Tongue (tissue), 2 donors: Measurements from ENCODE around the gene FOXI2. TPM values are rescaled to one million over a fixed set of nuclear protein-coding genes. Genes with fewer than 3 reads are reported as not detected.

Experiments
- DNase-seq: peaks from one replicate; pipeline ENCODE4 v3.0.0-alpha.2; 2015
- total RNA-seq: library from RNA; depleted of rRNA; stranded (reverse); fragments of >200 nt; gene quantifications from one replicate; pipeline ENCODE4 v1.2.3, GENCODE V29; 2014

The FOXI2 gene
- not detected for total RNA-seq

DNA sequence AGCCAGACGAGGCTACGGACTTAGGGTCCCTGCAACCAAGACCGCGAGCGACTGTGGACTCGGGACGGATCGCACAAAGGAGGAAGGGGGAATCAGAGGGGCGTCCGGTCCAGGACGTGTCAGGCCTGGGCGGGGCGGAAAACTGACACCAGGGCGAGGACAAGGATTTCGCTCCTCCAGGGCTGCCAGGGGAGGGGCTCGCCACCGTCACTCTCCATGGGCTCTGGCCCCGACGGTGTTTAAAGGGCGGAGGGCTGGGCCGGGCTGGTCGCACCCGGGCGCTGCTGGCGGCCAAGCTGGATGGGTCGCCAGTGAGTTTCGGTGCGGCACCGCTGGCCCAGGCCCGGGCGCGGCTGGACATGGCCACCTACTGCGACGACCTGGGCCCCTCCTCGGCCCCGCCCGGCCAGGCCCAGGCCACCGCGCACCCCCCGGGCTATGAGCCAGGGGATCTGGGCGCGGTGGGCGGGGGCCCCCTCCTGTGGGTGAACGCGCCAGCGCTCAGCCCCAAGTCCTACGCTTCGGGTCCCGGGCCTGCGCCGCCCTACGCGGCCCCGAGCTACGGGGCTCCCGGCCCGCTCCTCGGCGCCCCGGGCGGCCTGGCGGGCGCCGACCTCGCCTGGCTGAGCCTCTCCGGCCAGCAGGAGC is at the start of gene FOXI2:
Gene FOXI2, plus strand, starts transcription at position 271 of the 648 bp plus-strand sequence. Its CDS starts 89 bp downstream, at position 360.
- DNase-seq = peak; percentile 36

DNA sequence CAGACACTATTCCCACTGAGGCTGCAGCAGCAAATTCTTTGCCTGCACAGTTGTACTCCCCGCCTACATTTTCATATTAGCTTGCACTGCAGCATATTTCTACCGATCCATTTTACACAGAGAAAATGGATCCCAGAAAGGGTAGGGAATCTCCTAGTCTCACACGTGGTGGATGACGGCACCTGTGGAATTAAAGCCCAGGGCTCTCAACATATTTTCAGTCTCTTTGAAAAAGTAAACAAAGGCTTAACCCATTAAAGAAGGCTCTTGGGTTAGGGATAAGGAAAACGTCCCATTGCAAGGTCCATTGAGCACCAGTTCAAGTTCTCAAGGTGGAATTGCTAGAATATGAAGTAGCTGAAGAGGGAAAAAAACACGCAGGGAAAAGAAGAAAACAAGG is 49.4 kb upstream of the FOXI2 start:
- no peak for DNase-seq

DNA sequence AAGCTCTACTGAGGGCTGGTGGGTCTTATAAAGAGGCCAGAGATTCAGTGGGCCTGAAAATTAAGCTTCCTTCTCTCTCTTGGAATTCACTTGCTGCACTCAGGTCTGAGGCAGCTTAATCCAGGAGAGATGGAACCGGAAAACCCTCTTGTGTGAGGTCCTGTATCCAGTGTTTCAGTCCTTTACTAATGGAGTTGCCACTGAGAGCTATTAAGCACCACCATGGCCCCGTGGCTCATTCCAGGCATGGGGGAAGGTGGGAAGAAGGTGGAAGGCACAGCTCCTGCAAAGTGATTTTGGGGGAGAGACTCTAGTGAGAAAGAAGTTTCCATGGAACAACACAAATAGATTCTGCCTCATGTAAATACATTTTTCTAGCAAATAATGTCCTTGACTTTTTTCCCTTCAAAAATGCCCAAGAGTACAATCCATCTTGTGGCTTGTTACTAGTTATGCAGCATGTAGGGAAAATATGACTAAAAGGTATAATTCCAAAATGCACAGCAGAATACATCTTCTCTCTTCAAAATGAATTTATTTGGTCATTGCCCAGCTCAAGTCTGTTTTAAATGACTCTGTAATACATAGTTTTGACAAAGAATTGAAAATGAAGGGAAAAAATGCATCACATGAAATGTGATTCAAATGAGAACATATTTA is 46.7 kb upstream of the FOXI2 start:
- no peak for DNase-seq

GRCh38 chr10:127694580-127695193 is 42.3 kb upstream of the FOXI2 start:
- DNase-seq = no peak

DNA sequence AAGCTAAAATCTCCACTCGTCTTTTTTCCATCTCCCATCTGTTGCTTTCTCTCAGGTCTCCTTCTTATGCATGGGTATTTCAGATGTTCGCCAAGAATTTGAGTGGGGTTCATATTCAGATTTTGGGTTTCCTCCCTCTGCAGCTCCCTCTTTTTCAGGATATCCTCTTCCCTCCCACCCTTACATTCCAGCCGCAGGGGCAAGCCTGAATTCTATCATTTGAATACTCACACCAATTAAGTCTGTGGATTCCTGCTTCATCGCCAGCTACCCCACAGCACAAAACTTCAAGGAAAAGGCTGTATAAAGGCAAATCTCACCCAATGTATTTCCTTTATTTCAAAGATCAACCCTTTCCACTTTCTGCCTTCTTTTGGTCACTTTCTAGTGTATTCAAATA is 41.6 kb upstream of the FOXI2 start:
- DNase-seq = no peak

DNA sequence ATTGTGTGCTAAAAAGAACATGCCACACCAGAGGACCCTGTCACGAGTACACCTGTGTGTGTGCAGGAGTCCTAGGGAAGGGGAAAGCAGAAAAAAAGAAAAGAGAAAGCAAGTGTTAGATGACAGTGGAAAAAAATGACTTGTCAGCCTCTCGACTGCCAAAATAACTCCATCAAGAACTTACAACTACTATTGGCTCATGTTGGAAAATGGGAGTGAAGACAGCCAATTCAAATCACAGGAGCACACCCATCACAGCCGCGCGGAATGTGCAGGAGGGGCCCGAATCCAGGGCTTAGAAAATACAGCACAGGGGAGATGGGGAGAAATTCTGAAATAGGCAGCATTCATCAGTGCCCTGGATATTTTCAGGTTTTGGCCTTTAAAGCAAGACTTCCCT is 38.1 kb upstream of the FOXI2 start:
- DNase-seq = peak; percentile 9

DNA sequence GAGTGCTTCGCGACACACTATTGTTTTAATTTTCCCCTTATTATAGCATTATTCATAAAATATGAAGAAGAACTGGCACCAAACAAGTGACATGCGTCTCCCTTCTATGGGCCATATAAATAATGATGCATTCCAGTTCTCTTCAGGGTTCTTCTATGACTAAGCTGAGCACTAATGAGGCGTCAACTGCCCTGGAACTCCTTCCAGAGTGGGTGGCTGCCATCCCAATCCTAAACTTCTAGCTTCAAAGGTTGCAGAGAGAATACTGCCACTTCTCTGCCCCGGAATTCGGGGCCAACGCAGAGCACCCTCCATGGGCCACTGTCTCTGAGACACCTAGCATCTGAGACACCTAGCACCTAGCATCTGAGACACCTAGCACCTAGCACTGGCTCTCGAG is 37.7 kb upstream of the FOXI2 start:
- no peak for DNase-seq

- DNase-seq = no peak
Observed at GRCh38 chr10:127702271-127702670, 34.7 kb upstream of the FOXI2 start.

DNA sequence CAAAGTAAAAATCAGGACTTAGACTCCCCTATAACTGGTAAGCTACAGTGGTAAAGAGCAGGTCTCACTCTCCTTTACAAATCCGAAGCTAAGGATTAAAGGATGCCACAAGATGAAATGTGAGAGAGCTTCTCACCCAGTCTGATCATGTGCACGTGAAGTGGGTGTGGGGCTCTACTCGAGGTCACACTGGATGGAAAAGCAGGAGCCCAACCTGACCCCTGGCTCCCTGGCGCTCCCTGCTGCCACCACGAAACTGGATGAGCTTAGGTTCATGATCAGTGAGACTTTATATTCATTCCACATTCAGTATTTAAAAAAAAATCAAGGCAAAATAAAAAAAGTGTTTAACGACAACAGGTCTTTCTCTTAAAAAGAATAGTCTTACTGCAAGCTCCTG is 21.7 kb upstream of the FOXI2 start:
- DNase-seq = no peak

DNA sequence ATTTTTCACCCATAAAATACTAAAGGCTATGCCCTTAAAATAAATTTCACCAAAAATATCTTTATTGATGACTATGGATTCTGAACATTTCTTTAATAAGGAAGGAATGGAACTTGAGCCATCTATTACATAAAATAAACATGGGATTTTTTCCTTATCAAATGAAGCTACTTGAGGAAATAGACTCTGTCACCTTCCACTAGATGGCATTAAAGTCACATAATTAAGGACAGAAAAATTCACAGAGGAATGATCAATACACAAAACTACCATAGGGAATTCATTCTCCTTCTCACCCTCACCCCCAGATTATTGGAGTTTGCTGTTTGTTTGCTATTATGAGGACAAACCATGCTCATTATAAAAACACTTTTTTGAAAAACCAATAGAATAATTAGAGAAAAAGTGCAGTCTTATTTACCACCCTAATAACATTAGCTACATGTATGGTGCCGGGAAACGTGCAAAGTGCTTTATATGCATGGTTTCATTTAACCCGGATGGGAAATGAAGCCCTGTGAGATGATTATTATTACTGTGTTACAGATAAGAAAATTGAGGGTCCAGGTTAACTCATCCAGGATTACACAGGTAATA is 21.1 kb upstream of the FOXI2 start:
- DNase-seq = peak; percentile 63

- DNase-seq = no peak
Observed at GRCh38 chr10:127720142-127720541, 16.8 kb upstream of the FOXI2 start.

GRCh38 chr10:127720903-127721302 is 16.1 kb upstream of the FOXI2 start:
- DNase-seq = no peak

DNA sequence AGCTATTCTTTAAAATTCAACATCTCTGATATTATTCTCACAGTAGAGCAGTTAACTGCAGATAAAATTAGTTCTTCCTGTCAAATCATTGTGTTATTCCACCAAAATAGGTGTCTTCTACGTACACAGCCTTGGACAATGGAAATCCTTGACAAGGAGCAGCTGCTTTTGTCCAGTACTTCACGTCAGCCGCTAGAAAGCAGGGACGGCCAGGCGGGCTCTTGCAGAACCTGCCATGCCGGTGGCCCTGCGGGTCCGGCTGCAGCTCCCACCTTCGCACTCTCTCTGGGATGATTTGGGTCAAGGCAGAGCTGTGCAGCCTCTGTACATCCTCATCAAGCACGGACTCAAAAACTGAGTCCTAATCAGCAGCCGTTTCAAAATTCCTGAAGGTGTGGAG is 2.2 kb upstream of the FOXI2 start:
- DNase-seq = no peak

GRCh38 chr10:127735156-127735555 is 1.8 kb upstream of the FOXI2 start:
- no peak for DNase-seq

- no peak for DNase-seq
Observed at GRCh38 chr10:127735723-127736221, 1.2 kb upstream of the FOXI2 start.

DNA sequence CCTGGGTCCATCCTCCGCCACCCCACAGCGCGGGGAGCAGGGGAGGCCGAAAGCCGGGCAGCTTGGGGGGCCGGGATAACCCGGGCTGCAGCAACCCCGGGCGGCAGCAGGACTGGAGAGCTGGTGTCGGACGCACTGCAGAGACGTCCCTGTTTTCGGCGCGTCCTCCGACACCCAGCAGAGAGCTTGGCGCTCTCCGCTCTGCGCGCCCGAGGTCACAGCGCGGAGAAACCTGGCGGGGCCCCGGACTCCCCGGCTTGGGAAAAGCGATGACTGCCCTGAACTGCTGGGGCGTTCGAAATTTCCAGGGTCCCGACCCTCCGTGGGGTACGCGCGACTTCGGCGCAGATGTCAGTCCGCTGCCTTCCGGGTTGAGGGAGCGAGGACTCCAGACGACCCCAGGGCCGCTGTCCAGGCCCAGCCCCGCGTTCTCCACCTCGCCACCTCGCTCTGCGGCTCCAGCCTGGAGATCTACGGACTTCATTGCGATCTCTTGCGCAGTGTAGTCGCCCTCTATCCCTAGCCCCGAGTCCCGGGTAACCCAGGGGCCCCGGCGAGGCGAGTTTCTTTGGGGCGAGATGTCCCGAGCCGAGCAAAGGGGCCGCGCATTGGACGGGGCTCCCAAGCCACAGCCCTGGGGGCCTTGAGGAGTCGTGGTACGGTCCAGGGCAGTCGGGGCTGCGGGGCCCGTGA is 617 bp upstream of the FOXI2 start:
- DNase-seq = no peak

- no peak for DNase-seq
Observed at GRCh38 chr10:127737563-127738511, 852 bp downstream of the FOXI2 start.

DNA sequence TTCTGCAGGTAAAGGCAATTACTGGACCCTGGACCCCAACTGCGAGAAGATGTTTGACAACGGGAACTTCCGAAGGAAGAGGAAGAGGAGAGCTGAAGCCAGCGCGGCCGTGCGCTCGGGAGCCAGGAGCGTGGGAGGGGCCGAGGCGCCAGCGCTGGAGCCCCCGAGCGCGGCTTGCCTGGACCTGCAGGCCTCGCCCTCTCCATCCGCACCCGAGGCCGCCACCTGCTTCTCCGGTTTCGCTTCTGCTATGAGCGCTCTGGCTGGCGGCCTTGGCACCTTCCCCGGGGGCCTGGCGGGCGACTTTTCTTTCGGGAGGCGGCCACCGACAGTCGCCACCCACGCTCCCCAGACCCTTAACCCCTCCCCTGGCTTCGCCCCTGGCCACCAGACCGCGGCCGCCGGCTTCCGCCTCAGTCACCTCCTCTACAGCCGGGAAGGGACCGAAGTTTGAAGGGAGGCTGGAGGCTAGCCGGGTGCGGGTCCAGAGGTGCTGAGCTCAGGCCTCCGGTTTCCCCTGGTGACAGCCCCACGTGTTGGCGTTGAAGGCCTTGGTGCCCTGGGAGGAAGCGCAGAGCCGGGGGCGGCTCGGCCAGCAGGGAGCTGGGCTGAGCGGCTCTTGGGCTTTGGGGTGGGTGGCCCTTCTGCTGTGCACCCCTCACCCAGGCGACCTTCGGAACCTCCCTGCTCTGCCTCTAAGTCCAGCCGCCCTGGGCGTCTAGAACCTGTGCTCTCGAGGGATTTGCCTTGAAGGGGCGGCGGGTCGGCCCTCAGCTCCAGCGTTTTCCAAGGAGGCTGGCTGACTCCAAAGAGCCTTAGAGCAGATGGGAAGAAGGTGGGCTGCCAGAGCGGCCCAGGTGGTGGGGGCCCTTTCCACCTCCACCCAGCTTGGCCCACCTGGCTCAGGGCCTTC is 1.8 kb downstream of the FOXI2 start:
- peak; percentile 37 for DNase-seq

DNA sequence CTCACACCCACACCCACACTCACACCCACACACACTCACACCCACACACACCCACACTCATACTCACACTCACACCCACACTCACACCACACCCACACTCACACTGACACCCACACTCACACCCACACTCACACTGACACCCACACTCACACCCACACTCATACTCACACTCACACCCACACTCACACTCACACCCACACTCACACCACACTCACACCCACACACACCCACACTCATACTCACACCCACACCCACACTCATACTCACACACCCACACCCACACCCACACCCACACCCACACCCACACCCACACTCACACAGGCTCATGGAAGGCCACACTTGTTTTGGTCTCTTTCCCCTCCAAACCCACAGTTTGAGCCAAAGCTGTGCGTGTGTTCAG is 2.9 kb downstream of the FOXI2 start:
- DNase-seq = no peak

DNA sequence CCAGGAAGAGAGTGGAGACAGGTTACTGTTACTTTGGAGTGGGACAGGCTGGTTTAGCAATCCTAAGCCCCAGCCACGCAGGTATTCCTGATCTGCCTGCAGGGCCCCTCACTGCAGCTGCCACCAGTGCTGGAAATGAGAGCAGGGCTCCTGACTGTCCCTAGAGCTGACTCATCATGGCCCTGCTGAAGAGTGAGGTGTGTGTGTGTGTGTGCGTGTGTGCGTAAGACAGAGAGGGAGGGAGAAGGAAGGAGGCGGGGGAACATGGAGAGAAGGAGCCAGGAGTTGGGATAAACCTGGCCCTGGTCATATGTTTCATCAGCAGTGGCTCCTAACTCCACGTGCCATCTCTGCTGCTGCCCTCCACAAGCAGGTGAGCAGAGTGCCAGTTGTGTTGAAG is 3.6 kb downstream of the FOXI2 start:
- DNase-seq = peak; percentile 27
